ENCODE results near the gene LMX1A. TPM values are rescaled to one million over a fixed set of nuclear protein-coding genes. Genes with fewer than 3 reads are reported as not detected.

LMX1A gene
- total RNA-seq, 1 donor from 2014 or later = not detected

DNA sequence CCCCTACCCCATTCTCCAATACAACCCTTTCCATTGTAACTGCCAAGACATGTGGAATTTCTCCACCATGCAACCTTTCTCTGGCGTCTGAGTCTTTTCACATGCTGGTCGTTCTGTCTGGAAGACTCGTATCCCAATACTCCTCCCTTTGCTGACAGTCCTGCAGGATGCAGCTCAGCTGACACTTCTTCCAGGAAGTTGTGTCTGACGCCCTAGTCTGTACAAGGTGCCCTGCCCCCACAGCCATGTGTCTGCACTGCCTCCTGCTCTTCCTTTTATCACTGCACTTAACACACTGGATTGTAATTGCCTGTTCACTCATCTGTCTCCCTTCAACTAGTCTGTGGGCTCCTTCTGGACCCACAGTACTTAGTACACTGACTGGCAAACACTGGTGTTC is 188.0 kb downstream of the LMX1A start:
- DNase-seq (ENCODE audit: low read depth) = no peak
- H3K4me3 ChIP-seq (ENCODE audit: low read depth, low read length) = no peak overlapping the region
- TF ChIP-seq, protein P1, sequence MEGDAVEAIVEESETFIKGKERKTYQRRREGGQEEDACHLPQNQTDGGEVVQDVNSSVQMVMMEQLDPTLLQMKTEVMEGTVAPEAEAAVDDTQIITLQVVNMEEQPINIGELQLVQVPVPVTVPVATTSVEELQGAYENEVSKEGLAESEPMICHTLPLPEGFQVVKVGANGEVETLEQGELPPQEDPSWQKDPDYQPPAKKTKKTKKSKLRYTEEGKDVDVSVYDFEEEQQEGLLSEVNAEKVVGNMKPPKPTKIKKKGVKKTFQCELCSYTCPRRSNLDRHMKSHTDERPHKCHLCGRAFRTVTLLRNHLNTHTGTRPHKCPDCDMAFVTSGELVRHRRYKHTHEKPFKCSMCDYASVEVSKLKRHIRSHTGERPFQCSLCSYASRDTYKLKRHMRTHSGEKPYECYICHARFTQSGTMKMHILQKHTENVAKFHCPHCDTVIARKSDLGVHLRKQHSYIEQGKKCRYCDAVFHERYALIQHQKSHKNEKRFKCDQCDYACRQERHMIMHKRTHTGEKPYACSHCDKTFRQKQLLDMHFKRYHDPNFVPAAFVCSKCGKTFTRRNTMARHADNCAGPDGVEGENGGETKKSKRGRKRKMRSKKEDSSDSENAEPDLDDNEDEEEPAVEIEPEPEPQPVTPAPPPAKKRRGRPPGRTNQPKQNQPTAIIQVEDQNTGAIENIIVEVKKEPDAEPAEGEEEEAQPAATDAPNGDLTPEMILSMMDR (conservative IDR thresholded peaks at IDR 0.05; ENCODE audit: low read depth, low read length) = no peak

DNA sequence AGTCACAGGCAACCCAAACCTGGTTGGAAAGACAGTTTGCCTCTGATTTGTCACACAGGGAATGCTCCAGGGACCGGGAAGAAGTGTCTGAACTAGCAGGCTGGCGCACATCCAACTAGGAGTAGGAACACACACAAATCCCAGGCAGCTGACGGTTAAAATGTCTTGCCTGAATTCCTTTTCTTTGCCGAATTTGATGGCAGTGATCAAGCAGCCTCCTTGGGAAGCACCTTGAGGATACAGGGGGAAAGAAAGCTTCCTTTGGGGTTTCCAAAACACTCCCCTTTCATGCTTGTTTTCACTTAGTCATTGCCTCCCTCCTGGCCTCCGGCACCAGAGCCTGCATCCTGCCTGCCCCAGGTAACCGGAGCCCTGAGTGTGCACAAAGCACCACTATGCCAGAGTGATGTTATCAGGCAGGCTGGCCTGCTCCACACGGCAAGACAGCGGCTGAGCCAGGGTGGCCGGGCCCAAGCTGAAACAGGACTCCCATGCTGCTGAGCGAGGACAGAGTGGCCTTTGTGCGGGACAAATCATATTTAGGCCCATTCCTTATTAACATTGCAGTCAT is 193.8 kb downstream of the LMX1A start:
- TF ChIP-seq, protein P1 (conservative IDR thresholded peaks at IDR 0.05; ENCODE audit: low read depth, low read length) = no peak
- no peak for DNase-seq (ENCODE audit: low read depth)

DNA sequence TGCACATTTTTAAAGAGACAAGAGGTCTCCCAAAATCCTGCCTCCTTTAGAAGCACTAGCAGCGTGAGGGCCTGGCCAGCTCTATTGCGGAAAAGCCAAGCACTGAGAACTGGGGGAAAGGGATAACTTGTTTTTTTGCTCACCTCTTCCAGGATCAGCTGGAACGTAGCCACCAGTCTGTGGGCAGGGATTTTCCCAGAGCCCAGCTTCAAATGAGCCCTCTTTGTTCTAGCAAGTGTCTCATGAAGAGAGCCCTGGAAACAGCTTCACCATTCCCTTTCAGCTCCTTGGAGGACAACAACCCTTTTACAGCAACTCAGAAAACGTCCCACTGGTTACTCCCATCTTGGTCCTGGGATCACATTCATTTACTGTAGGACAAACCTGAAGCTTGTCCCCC is 195.4 kb downstream of the LMX1A start:
- H3K4me3 ChIP-seq (ENCODE audit: low read depth, low read length) = no peak overlapping the region
- DNase-seq (ENCODE audit: low read depth) = no peak
- TF ChIP-seq, protein P1 (conservative IDR thresholded peaks at IDR 0.05; ENCODE audit: low read depth, low read length) = no peak

More for the DNA sequence above, 193.8 kb downstream of the LMX1A start:
- H3K4me3 ChIP-seq (ENCODE audit: low read depth, low read length) = no peak overlapping the region

DNA sequence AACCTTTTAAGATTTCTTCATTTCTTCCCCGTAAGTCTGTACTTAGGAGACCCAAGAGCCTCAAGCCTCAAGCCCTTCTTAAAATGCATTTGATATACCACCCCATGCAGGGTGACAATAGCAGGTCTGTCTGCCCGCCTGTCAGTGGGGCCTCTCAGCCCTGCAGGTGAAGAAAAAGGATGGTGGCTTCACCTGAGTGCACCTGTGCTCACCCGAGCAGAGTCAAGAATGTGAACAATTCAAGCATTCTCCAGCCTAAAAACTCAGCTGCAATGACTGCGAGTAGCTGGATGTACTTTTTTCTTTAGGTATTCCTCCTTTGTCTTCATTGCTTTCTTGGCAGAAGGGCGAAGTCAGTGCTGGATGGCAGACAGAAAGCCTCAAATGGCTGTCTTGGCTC is 203.3 kb downstream of the LMX1A start:
- H3K4me3 ChIP-seq (ENCODE audit: low read depth, low read length) = no peak overlapping the region
- DNase-seq (ENCODE audit: low read depth) = no peak
- TF ChIP-seq, protein P1 (conservative IDR thresholded peaks at IDR 0.05; ENCODE audit: low read depth, low read length) = no peak

DNA sequence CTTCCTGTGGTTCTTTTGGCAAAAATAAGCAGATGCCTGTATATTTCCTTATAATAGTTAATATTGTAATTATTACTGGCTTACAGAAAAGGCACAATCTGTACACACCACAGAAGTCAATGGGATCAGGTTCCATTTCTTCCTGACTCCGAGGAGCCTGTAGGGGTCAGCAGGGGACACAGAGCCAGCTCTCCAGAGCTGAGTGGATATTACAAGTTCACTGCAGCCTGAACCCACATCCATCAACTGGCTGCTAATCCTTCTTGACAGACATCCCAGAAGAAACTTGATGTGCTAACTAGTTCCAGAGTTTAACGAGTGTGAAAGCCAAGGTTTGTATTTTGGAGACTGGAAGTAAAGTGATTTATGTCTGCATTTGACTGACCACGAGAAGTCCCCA is 203.8 kb downstream of the LMX1A start:
- no peak overlapping the region for H3K4me3 ChIP-seq (ENCODE audit: low read depth, low read length)
- TF ChIP-seq, protein P1 (conservative IDR thresholded peaks at IDR 0.05; ENCODE audit: low read depth, low read length) = peak; percentile 23
- no peak for DNase-seq (ENCODE audit: low read depth)

DNA sequence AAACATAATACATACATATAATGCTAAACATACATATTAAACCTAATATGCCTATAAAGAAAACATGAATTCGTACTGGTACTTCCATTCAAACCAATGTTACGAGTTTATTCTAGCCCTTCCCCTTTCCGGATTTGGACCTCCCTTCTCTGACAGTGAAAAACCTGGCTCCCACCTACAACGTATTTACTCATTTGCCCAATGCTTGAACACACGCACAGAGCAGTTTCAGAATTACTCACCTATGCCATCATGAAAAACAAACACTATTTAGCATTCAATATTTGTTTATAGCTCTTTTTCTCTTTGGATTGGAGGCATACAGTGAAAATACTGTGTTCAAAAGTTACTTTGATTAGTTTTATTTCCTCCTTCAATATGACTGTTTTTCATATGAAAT is 204.4 kb downstream of the LMX1A start:
- DNase-seq (ENCODE audit: low read depth) = no peak

More for the DNA sequence above, 204.4 kb downstream of the LMX1A start:
- TF ChIP-seq, protein P1 (conservative IDR thresholded peaks at IDR 0.05; ENCODE audit: low read depth, low read length) = no peak
- no peak overlapping the region for H3K4me3 ChIP-seq (ENCODE audit: low read depth, low read length)

Other genes with a start within 250 kb of the LMX1A start
- gene RXRG, start 88.4 kb upstream of the LMX1A start, total RNA-seq = not detected in 2 replicates
- gene LRRC52, start 187.3 kb upstream of the LMX1A start, total RNA-seq = not detected in 2 replicates

Data from epithelial cell of proximal tubule (primary cell).